H9 (cell line): ENCODE data around the gene NGB. TPM values are rescaled to one million over a fixed set of nuclear protein-coding genes. Genes with fewer than 3 reads are reported as not detected.
A peak's percentile ranks its signal among the peaks of the same experiment; 100 is the strongest.

Experiments used
- DNase-seq: peaks from one replicate; pipeline ENCODE4 v3.0.0-alpha.2; 2017
- H2AFZ ChIP-seq: one replicate; pipeline ENCODE4 v1.6.1; 2013; ENCODE audit warnings: mild to moderate bottlenecking, low read length, control low read depth, moderate library complexity
- H2AK5ac ChIP-seq: 2 replicates; pipeline ENCODE4 v1.6.1; 2013; ENCODE audit warnings: low read length, control low read depth, mixed read lengths; ENCODE audit not compliant: insufficient read length
- H2BK120ac ChIP-seq: one replicate; pipeline ENCODE4 v1.6.1; 2013; ENCODE audit warnings: low read depth, mild to moderate bottlenecking, low read length, control low read depth, inconsistent platforms; ENCODE audit not compliant: poor library complexity, severe bottlenecking
- H2BK12ac ChIP-seq: 2 replicates; pipeline ENCODE4 v1.6.1; 2013; ENCODE audit warnings: low read length, control low read depth, mixed read lengths, low read depth; ENCODE audit not compliant: insufficient read length
- H2BK15ac ChIP-seq: 2 replicates; pipeline ENCODE4 v1.6.1; 2013; ENCODE audit warnings: low read depth, low read length, control low read depth
- H2BK20ac ChIP-seq: one replicate; pipeline ENCODE4 v1.6.1; 2013; ENCODE audit warnings: low read depth, mild to moderate bottlenecking, low read length, control low read depth, inconsistent platforms; ENCODE audit not compliant: poor library complexity, severe bottlenecking
- H2BK5ac ChIP-seq: 2 replicates; pipeline ENCODE4 v1.6.1; 2013; ENCODE audit warnings: low read length, control low read depth, mixed read lengths; ENCODE audit not compliant: insufficient read length
- H3K14ac ChIP-seq: 2 replicates; pipeline ENCODE4 v1.6.1; 2013; ENCODE audit warnings: low read length, control low read depth; ENCODE audit not compliant: insufficient read depth
- H3K18ac ChIP-seq: 2 replicates; pipeline ENCODE4 v1.6.1; 2013; ENCODE audit warnings: low read depth, mild to moderate bottlenecking, mixed read lengths, low read length, control low read depth; ENCODE audit not compliant: insufficient read length
- H3K23ac ChIP-seq: 2 replicates; pipeline ENCODE4 v1.6.1; 2013; ENCODE audit warnings: low read length, control low read depth, mixed read lengths, low read depth; ENCODE audit not compliant: insufficient read length
- H3K23me2 ChIP-seq: 2 replicates; pipeline ENCODE4 v1.6.1; 2013; ENCODE audit warnings: low read depth, mild to moderate bottlenecking, mixed read lengths, low read length, control low read depth; ENCODE audit not compliant: insufficient read length, poor library complexity, severe bottlenecking
- H3K27ac ChIP-seq: 2 replicates; pipeline ENCODE4 v1.5.1; 2013; ENCODE audit warnings: low read length, control low read depth, mixed read lengths, low read depth; ENCODE audit not compliant: insufficient read length
- H3K27me3 ChIP-seq: 2 replicates; pipeline ENCODE4 v1.6.1; 2013; ENCODE audit warnings: low read length, control low read depth, inconsistent platforms; ENCODE audit not compliant: insufficient read depth
- H3K4ac ChIP-seq: 2 replicates; pipeline ENCODE4 v1.6.1; 2013; ENCODE audit warnings: low read depth, mild to moderate bottlenecking, control low read depth, inconsistent platforms, low read length, moderate library complexity
- H3K4me1 ChIP-seq: 2 replicates; pipeline ENCODE4 v1.6.1; 2013; ENCODE audit warnings: low read length, control low read depth, inconsistent platforms; ENCODE audit not compliant: insufficient read depth
- H3K4me2 ChIP-seq: 2 replicates; pipeline ENCODE4 v1.6.1; 2013; ENCODE audit warnings: low read length, control low read depth, mixed read lengths; ENCODE audit not compliant: insufficient read length, insufficient read depth
- H3K56ac ChIP-seq: 2 replicates; pipeline ENCODE4 v1.6.1; 2013; ENCODE audit warnings: low read depth, mild to moderate bottlenecking, mixed read lengths, low read length, control low read depth; ENCODE audit not compliant: insufficient read length
- H3K79me1 ChIP-seq: 2 replicates; pipeline ENCODE4 v1.6.1; 2013; ENCODE audit warnings: low read depth, mild to moderate bottlenecking, moderate library complexity, low read length, control low read depth, inconsistent platforms; ENCODE audit not compliant: insufficient read depth, poor library complexity, severe bottlenecking
- H3K79me2 ChIP-seq: 2 replicates; pipeline ENCODE4 v1.6.1; 2013; ENCODE audit warnings: low read length, control low read depth, inconsistent platforms; ENCODE audit not compliant: insufficient read depth
- H3K9ac ChIP-seq: 2 replicates; pipeline ENCODE4 v1.6.1; 2013; ENCODE audit warnings: low read length, control low read depth, mixed read lengths; ENCODE audit not compliant: insufficient read length; ENCODE audit errors: extremely low read depth
- H3K9me3 ChIP-seq: one replicate; pipeline ENCODE4 v1.6.1; 2013; ENCODE audit warnings: low read depth, low read length, inconsistent platforms; ENCODE audit not compliant: control insufficient read depth
- H3T11ph ChIP-seq: one replicate; pipeline ENCODE4 v1.6.1; 2013; ENCODE audit warnings: mild to moderate bottlenecking, low read length, control low read depth, inconsistent platforms
- H4K20me1 ChIP-seq: one replicate; pipeline ENCODE4 v1.6.1; 2013; ENCODE audit not compliant: control insufficient read depth, insufficient read length, insufficient read depth
- H4K5ac ChIP-seq: 2 replicates; pipeline ENCODE4 v1.6.1; 2013; ENCODE audit warnings: low read depth, mild to moderate bottlenecking, mixed read lengths, low read length, control low read depth; ENCODE audit not compliant: insufficient read length
- H4K8ac ChIP-seq: replicated peaks from 2 replicates; pipeline ENCODE4 v1.6.1; 2013; ENCODE audit warnings: low read length, control low read depth, mixed read lengths, low read depth; ENCODE audit not compliant: insufficient read length
- H4K91ac ChIP-seq: 2 replicates; pipeline ENCODE4 v1.6.1; 2013; ENCODE audit warnings: low read depth, mild to moderate bottlenecking, moderate library complexity, mixed read lengths, low read length, control low read depth; ENCODE audit not compliant: insufficient read length
- H3K27ac Mint-ChIP-seq, 3 experiments: 2 replicates in 2 of 3; 3 replicates in 1 of 3; pipeline ENCODE4 v1.8.0; 2020 to 2021; ENCODE audit warnings: mixed read lengths in 3 of 3, mild to moderate bottlenecking in 1 of 3, moderate library complexity in 1 of 3
- H3K27me3 Mint-ChIP-seq: 2 replicates; pipeline ENCODE4 v1.8.0; 2021; ENCODE audit warnings: low read depth, mild to moderate bottlenecking, moderate library complexity, mixed read lengths
- H3K36me3 Mint-ChIP-seq, 3 experiments: 2 replicates in 2 of 3; 3 replicates in 1 of 3; pipeline ENCODE4 v1.8.0; 2020 to 2021; ENCODE audit warnings: low read depth in 3 of 3, mixed read lengths in 3 of 3; ENCODE audit not compliant: insufficient read depth in 1 of 3
- H3K4me1 Mint-ChIP-seq, 2 experiments: 2 replicates each; pipeline ENCODE4 v1.8.0; 2020; ENCODE audit warnings: mixed read lengths in 2 of 2
- H3K4me3 Mint-ChIP-seq, 2 experiments: 2 replicates in 1 of 2; 3 replicates in 1 of 2; pipeline ENCODE4 v1.8.0; 2020 to 2021; ENCODE audit warnings: mild to moderate bottlenecking in 2 of 2, mixed read lengths in 2 of 2, moderate library complexity in 1 of 2
- H3K9me3 Mint-ChIP-seq, 2 experiments: 2 replicates in 1 of 2; 3 replicates in 1 of 2; pipeline ENCODE4 v1.8.0; 2020; ENCODE audit warnings: mild to moderate bottlenecking in 2 of 2, mixed read lengths in 2 of 2, moderate library complexity in 1 of 2
- CTCF ChIP-seq: fragments of 200-600 bp; sonication (generic); conservative IDR thresholded peaks from 3 replicates; pipeline ENCODE4 v1.8.0; 2021; ENCODE audit warnings: antibody characterized with exemption, mild to moderate bottlenecking
- WGBS: extraction: QIAGEN DNeasy Blood & Tissue Kit; methylation state at CpG from one replicate; pipeline ENCODE4 v1.1.7; 2013; ENCODE audit warnings: missing lambda C conversion rate, low lambda C conversion rate, mixed read lengths; ENCODE audit not compliant: insufficient read length; ENCODE audit errors: extremely low coverage; 5-methylcytosine and 5-hydroxymethylcytosine counted together
- total RNA-seq: library from RNA; stranded (reverse); gene quantifications from 2 replicates; pipeline ENCODE4 v1.2.1, GENCODE V29; 2021

NGB gene
- total RNA-seq, 1 experiment from 2014 or later: 0.26 TPM

DNA sequence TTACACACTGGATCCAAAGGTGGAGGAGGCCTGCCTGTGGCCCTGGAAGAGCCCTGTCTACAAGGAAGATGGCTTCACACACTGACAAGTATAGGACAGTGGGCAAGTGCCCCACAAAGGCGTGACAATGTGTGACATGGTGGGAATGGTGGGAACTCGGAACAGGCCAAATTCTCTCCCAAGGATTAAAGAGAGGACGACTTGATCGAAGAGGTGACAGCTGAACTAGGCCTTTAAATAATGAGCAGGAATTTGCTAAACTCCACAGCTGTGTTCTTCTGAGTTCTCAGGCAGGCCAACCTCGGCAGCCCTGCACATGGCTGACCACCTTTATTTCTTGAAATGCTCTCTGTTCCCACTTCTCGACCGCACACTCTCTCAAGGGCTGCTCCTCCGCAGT lies 25.9 kb upstream of the NGB start:
- no peak for DNase-seq
- no peaks in the 10 kb centered on the region for H3K9me3 ChIP-seq
- no peaks in the 10 kb centered on the region for H3K27me3 Mint-ChIP-seq
- no CpG with 5 or more reads among the region's 8 CpGs for WGBS
- no peak overlapping the region for H2BK15ac ChIP-seq
- no peak for TF ChIP-seq CTCF
- no peaks in the 10 kb centered on the region for H4K20me1 ChIP-seq
- no peak overlapping the region for H3K23ac ChIP-seq
- H3K4ac ChIP-seq: no peak overlapping the region
- H3K36me3 Mint-ChIP-seq: peaks cover 7 to 32% (median 21%) of the 10 kb centered on the region in 3 experiments
- no peak overlapping the region for H3K4me2 ChIP-seq
- H4K5ac ChIP-seq: no peak overlapping the region
- H3K23me2 ChIP-seq: no peaks in the 10 kb centered on the region
- no peaks in the 10 kb centered on the region for H3K79me1 ChIP-seq
- no peak overlapping the region for H3K4me3 Mint-ChIP-seq
- H2BK5ac ChIP-seq: no peak overlapping the region
- no peak overlapping the region for H3K56ac ChIP-seq
- H3K27ac Mint-ChIP-seq: peak overlapping the region in 1 of 3 experiments; percentile 31; a peak in 1 of 7 replicates
- H2AK5ac ChIP-seq: no peak overlapping the region
- H2BK120ac ChIP-seq: no peak overlapping the region
- peaks cover 9 to 10% of the 10 kb centered on the region in 2 experiments for H3K4me1 Mint-ChIP-seq
- no peak overlapping the region for H3K14ac ChIP-seq
- no peak overlapping the region for H2BK20ac ChIP-seq
- no peak overlapping the region for H3K9ac ChIP-seq
- no peak overlapping the region for H3K27ac ChIP-seq
- no peak overlapping the region for H4K91ac ChIP-seq
- no peaks in the 10 kb centered on the region for H3K79me2 ChIP-seq
- H3K9me3 Mint-ChIP-seq: no peaks in the 10 kb centered on the region
- no peak overlapping the region for H3T11ph ChIP-seq
- H3K18ac ChIP-seq: no peak overlapping the region
- H2AFZ ChIP-seq: no peak overlapping the region
- no peaks in the 10 kb centered on the region for H3K27me3 ChIP-seq
- no peaks in the 10 kb centered on the region for H3K4me1 ChIP-seq
- H4K8ac ChIP-seq: no peak overlapping the region
- H2BK12ac ChIP-seq: no peak overlapping the region
